Lower leg skin (tissue), 4 donors: ENCODE data around the gene CES4A. TPM values are rescaled to one million over a fixed set of nuclear protein-coding genes. Genes with fewer than 3 reads are reported as not detected.

Experiments used
- DNase-seq, 2 donors: peaks; one replicate each; pipeline ENCODE4 v3.0.0-alpha.2; 2019; ENCODE audit warnings: low spot score in 2 of 2
- H3K4me3 ChIP-seq: fragments of 200-600 bp; sonication (generic); 2 replicates; pipeline ENCODE4 v1.5.1; 2017; ENCODE audit warnings: mild to moderate bottlenecking, low read depth; ENCODE audit not compliant: poor library complexity, severe bottlenecking
- CTCF ChIP-seq, 3 donors: fragments of 450-650 bp; IDR thresholded peaks; one replicate each; pipeline ENCODE4 v1.5.1; 2016; ENCODE audit warnings: antibody characterized with exemption in 3 of 3, mild to moderate bottlenecking in 3 of 3, moderate library complexity in 2 of 3
- POLR2A ChIP-seq, 2 donors: fragments of 450-650 bp; IDR thresholded peaks; one replicate each; pipeline ENCODE4 v1.6.1; 2016 to 2017; ENCODE audit warnings: antibody characterized with exemption in 2 of 2, mild to moderate bottlenecking in 1 of 2, moderate library complexity in 1 of 2
- WGBS, 2 donors: methylation state at CpG; one replicate each; pipeline ENCODE4 v1.1.5; 2018; 5-methylcytosine and 5-hydroxymethylcytosine counted together
- intact Hi-C: fragments of 100-400 bp; cut with DNase I; formaldehyde crosslinking; loops from one replicate; pipeline ENCODE4 v1.15.0; 2023; ENCODE audit warnings: low total_unique reads
- total RNA-seq, 4 donors: library from RNA; depleted of rRNA; stranded (reverse); fragments of >200 nt; gene quantifications; one replicate each; pipeline ENCODE4 v1.1.0, GENCODE V29; 2016

Gene CES4A
- total RNA-seq, 4 donors from 2014 or later, result 43.6 to 95.8 (median 75.9) TPM

- WGBS, 2 donors, result 63 to 66% methylated on average over 6 of the region's 6 CpGs
- no peak for TF ChIP-seq POLR2A (IDR thresholded peaks at IDR 0.05)
- TF ChIP-seq CTCF (IDR thresholded peaks at IDR 0.05), result no peak
- DNase-seq, result no peak
- intact Hi-C loops, result no loop called here
- no peak overlapping the region for H3K4me3 ChIP-seq
Measured at GRCh38 chr16:67014634-67015312, 26.4 kb downstream of the CES4A start.

DNA sequence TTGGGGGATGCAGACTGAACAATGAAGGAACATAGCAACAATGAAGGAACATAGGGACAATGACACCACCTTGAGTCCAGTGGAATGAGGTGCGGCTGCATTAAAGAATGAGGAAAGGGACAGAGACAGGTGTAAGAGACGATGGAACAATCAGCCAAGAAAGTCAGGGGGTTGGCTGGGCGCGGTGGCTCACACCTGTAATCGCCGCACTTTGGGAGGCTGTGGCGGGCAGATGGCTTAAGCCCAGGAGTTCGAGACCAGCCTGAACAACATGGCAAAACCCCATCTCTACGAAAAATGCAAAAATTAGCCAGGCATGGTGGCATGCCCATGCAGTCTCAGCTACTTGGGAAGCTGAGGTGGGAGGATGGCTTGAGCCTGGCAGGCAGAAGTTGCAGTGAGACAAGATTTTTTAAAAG, 26.9 kb downstream of the CES4A start:
- peak in 1 of 2 donors; percentile 63 for DNase-seq
- intact Hi-C loops, result no loop called here
- WGBS, 2 donors, result 91 to 92% methylated on average over 9 of the region's 9 CpGs
- no peak for TF ChIP-seq CTCF (IDR thresholded peaks at IDR 0.05)
- no peak for TF ChIP-seq POLR2A (IDR thresholded peaks at IDR 0.05)
- H3K4me3 ChIP-seq, result no peak overlapping the region

DNA sequence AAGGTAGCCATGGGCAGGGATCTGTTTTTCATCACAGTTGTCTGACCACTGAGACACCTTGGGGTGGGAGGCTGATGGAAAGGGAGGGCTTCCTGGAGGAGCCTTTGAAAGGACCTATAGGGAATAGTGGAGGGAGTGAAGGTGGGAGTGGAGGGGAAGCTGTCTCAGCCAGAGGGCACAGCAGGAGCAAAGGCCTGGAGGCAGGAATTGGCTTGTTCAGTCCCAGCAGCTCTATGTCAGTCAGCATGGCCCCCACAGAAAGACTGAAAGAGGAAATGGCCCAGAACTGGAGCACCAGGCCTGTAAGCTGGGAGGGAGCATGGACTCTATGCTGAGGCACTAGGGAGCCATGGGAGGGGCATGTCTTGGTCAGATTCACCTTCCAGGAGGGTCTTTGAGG, 27.8 kb downstream of the CES4A start:
- DNase-seq, result peak in 1 of 2 donors; percentile 74
- intact Hi-C loops, result no loop called here
- no peak for TF ChIP-seq POLR2A (IDR thresholded peaks at IDR 0.05)
- TF ChIP-seq CTCF (IDR thresholded peaks at IDR 0.05), result no peak
- H3K4me3 ChIP-seq, result no peak overlapping the region

DNA sequence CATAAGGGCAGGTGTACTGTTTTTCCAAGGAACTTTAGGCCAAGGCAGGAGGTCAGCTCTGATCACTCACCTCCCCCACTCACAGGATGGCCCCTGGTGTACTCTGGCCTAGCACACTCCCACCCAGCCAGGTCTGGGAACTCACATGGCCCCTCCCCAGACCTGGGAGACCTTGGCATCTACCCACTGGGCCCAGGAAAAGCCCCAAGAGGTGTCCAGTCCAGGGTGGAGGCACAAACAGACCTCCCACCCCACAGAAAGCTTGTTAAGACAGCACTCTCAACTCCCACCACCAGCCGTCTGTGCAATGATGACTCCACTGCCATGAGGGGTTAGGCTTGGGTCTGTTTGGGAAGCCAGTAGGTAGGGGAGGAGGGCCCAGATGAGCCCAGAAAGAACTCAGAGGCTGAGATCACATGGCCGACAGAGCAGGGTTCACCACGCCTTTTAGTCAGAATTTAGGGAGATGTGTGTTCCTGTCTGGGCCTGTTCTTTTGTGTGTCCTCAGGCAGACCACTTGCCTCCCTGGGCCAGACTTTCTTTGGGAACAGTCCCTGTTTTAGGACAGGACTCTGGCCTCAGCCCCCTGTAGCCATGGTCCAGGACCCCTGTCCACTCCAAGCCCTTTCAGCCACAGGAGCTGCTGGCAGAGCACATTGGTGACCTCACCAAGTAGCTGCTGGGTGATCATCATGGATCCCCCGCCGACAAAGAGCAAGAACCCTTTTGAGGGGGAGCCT, 28.5 kb downstream of the CES4A start:
- WGBS, 2 donors, result 60 to 61% methylated on average over 5 of the region's 5 CpGs
- H3K4me3 ChIP-seq, result no peak overlapping the region
- no peak for TF ChIP-seq CTCF (IDR thresholded peaks at IDR 0.05)
- no peak for TF ChIP-seq POLR2A (IDR thresholded peaks at IDR 0.05)
- peak in 1 of 2 donors; percentile 66 for DNase-seq
- intact Hi-C loops, result no loop called here

- no peak for TF ChIP-seq CTCF (IDR thresholded peaks at IDR 0.05)
- TF ChIP-seq POLR2A (IDR thresholded peaks at IDR 0.05), result no peak
- peak in 1 of 2 donors; percentile 50 for DNase-seq
- intact Hi-C loops, result no loop called here
- no peak overlapping the region for H3K4me3 ChIP-seq
- WGBS, 2 donors, result 92 to 97% methylated on average over 4 of the region's 4 CpGs
Measured at GRCh38 chr16:67017421-67017750, 29.0 kb downstream of the CES4A start.
